ENCODE measurements around the gene POLA1. TPM values are rescaled to one million over a fixed set of nuclear protein-coding genes. Genes with fewer than 3 reads are reported as not detected.

The POLA1 gene
- total RNA-seq, 4 donors from 2014 or later = 9.4 to 15.7 (median 10.0) TPM

- no peaks in the 10 kb centered on the region for H3K9me3 ChIP-seq
- H3K36me3 ChIP-seq = no peaks in the 10 kb centered on the region
- TF ChIP-seq EP300 (IDR thresholded peaks at IDR 0.05) (no peak), CTCF (IDR thresholded peaks at IDR 0.05) (no peak), POLR2AphosphoS5 (IDR thresholded peaks at IDR 0.05) (no peak), POLR2A (IDR thresholded peaks at IDR 0.05; ENCODE audit: low read depth) (no peak)
- H3K27me3 ChIP-seq = no peaks in the 10 kb centered on the region
- no peaks in the 10 kb centered on the region for H3K4me1 ChIP-seq
- H3K4me3 ChIP-seq = no peak overlapping the region
- no peak for DNase-seq (ENCODE audit: extremely low spot score)
- 82% methylated on average over 3 of the region's 3 CpGs for WGBS
- no peak overlapping the region for H3K27ac ChIP-seq (replicated peaks in 1 of 4)
- intact Hi-C loops (cut with DNase I) = no loop called here
These were observed 290.2 kb downstream of the POLA1 start for GRCh38 chrX:24983931-24984330.

- Histone ChIP-seq H3K27ac (replicated peaks in 1 of 4) (no peak overlapping the region), H3K4me1 (no peaks in the 10 kb centered on the region), H3K36me3 (no peaks in the 10 kb centered on the region), H3K4me3 (no peak overlapping the region), H3K27me3 (no peaks in the 10 kb centered on the region), H3K9me3 (no peaks in the 10 kb centered on the region)
- WGBS = 62% methylated on average over 1 of the region's 1 CpG
- no peak for DNase-seq (ENCODE audit: extremely low spot score)
- TF ChIP-seq POLR2AphosphoS5 (IDR thresholded peaks at IDR 0.05) (no peak), EP300 (IDR thresholded peaks at IDR 0.05) (no peak), CTCF (IDR thresholded peaks at IDR 0.05) (no peak), POLR2A (IDR thresholded peaks at IDR 0.05; ENCODE audit: low read depth) (no peak)
- intact Hi-C loops (cut with DNase I) = no loop called here
These were observed 291.4 kb downstream of the POLA1 start for GRCh38 chrX:24985120-24985519.

- Histone ChIP-seq H3K27me3 (no peaks in the 10 kb centered on the region), H3K27ac (replicated peaks in 1 of 4) (no peak overlapping the region), H3K4me1 (no peaks in the 10 kb centered on the region), H3K9me3 (no peaks in the 10 kb centered on the region), H3K36me3 (no peaks in the 10 kb centered on the region), H3K4me3 (no peak overlapping the region)
- TF ChIP-seq POLR2AphosphoS5 (IDR thresholded peaks at IDR 0.05) = no peak
- TF ChIP-seq EP300 (IDR thresholded peaks at IDR 0.05) = no peak
- 65% methylated on average over 4 of the region's 4 CpGs for WGBS
- intact Hi-C loops (cut with DNase I) = no loop called here
- DNase-seq (ENCODE audit: extremely low spot score) = no peak
These were observed 294.0 kb downstream of the POLA1 start for GRCh38 chrX:24987731-24988130.

- TF ChIP-seq EP300 (IDR thresholded peaks at IDR 0.05) (no peak), POLR2A (IDR thresholded peaks at IDR 0.05; ENCODE audit: low read depth) (no peak), CTCF (IDR thresholded peaks at IDR 0.05) (no peak), POLR2AphosphoS5 (IDR thresholded peaks at IDR 0.05) (no peak)
- H3K27me3 ChIP-seq = no peaks in the 10 kb centered on the region
- no peaks in the 10 kb centered on the region for H3K9me3 ChIP-seq
- no peaks in the 10 kb centered on the region for H3K36me3 ChIP-seq
- intact Hi-C loops (cut with DNase I) = no loop called here
- DNase-seq (ENCODE audit: extremely low spot score) = no peak
- H3K4me1 ChIP-seq = no peaks in the 10 kb centered on the region
- WGBS = 78% methylated on average over 4 of the region's 4 CpGs
- no peak overlapping the region for H3K27ac ChIP-seq (replicated peaks in 1 of 4)
- H3K4me3 ChIP-seq = no peak overlapping the region
These were observed 294.6 kb downstream of the POLA1 start for GRCh38 chrX:24988314-24988713.

GRCh38 chrX:24990535-24990934 is 296.8 kb downstream of the POLA1 start:
- intact Hi-C loops (cut with DNase I) = no loop called here
- Histone ChIP-seq H3K36me3 (no peaks in the 10 kb centered on the region), H3K4me3 (no peak overlapping the region), H3K4me1 (no peaks in the 10 kb centered on the region), H3K27ac (replicated peaks in 1 of 4) (no peak overlapping the region), H3K27me3 (no peaks in the 10 kb centered on the region), H3K9me3 (no peaks in the 10 kb centered on the region)
- DNase-seq (ENCODE audit: extremely low spot score) = no peak
- WGBS = 60% methylated on average over 8 of the region's 8 CpGs
- TF ChIP-seq CTCF (IDR thresholded peaks at IDR 0.05) (no peak), POLR2AphosphoS5 (IDR thresholded peaks at IDR 0.05) (no peak), POLR2A (IDR thresholded peaks at IDR 0.05; ENCODE audit: low read depth) (no peak), EP300 (IDR thresholded peaks at IDR 0.05) (no peak)
